ENCODE data around the gene TRIM41.

Gene TRIM41

DNA sequence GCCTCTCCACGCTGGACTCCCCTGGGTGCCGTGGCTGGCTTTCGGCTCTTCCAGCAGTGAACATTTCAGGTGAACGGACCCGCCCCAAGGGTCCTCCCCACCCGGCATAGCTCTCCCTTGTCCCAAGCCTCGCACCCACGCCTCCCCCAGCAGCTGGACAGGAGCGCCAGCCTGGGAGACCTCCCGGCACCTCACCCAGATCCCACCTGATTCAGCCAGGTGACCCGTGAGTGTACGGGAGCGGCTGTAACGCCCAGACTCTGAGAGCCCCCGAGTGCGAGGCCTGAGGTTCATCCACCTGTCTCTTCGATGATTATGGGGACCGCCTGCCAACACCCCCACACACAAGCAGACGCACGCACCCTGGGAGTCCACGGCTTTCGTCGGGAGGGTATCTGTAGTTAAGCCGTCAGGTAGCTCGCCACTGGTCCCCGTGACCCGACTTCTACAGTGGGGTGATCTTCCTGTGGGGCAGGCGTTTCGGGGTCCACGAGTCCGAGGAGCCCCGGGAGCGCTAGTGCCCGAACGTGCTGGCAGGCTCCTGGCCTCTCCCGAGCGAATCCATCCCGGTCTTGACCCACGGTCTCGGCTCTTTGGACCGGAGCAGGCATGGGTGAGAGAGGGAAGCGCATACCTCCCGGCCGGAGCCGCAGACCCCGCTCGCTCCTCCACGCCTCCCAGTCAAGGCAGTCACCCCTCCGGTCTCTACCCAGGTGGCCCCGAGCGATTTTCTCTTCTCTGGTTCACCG lies 32.9 kb upstream of the TRIM41 start:
- ChIA-PET POLR2A (interaction anchor here (0.9 to 6.8 kb wide), 7 partner anchors 16 to 71 kb away, joined by 4 to 86 read pairs (median 5); partner anchors contain the start of genes RACK1, TRIM41, TRIM52 and TRIM7), CTCF (interaction anchor here (0.6 to 4.1 kb wide), 7 partner anchors 14 to 61 kb away, joined by 3 to 27 read pairs (median 4); partner anchors contain the start of gene TRIM7)
- Histone ChIP-seq H3K36me3 (ENCODE audit: control insufficient read depth in 2 of 2, insufficient read depth in 1 of 2, low read length in 2 of 2) (no peaks in the 10 kb centered on the region), H3K4me3 (ENCODE audit: low read depth, low read length) (peak overlapping the region; percentile 53), H3K9me3 (ENCODE audit: control insufficient read depth, insufficient read depth, low read depth, low read length) (no peaks in the 10 kb centered on the region), H3K4me1 (ENCODE audit: control insufficient read depth, insufficient read depth, low read length) (no peaks in the 10 kb centered on the region), H3K27ac (ENCODE audit: extremely low read depth, low read depth, low read length) (no peak overlapping the region; the same call in 1 of the 2 replicates)
- peak; percentile 80 for TF ChIP-seq GLIS2 (tag by site-specific recombination; IDR thresholded peaks at IDR 0.05)
- peak; percentile 51 for TF ChIP-seq GLIS1 (tag by site-specific recombination; IDR thresholded peaks at IDR 0.05)
- TF ChIP-seq ZNF677 (tag by site-specific recombination; IDR thresholded peaks at IDR 0.05) = 0 out of 2 replicates have a peak, but pooled peaks have one; percentile 15
- TF ChIP-seq, protein P1, sequence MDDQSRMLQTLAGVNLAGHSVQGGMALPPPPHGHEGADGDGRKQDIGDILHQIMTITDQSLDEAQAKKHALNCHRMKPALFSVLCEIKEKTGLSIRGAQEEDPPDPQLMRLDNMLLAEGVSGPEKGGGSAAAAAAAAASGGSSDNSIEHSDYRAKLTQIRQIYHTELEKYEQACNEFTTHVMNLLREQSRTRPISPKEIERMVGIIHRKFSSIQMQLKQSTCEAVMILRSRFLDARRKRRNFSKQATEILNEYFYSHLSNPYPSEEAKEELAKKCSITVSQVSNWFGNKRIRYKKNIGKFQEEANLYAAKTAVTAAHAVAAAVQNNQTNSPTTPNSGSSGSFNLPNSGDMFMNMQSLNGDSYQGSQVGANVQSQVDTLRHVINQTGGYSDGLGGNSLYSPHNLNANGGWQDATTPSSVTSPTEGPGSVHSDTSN (CRISPR knock-in tag; IDR thresholded peaks at IDR 0.05) = peak; percentile 20; the same call in 1 of the 2 replicates
- TF ChIP-seq ZNF600 (tag by site-specific recombination; IDR thresholded peaks at IDR 0.05) = peak; percentile 72
- TF ChIP-seq, protein P2, sequence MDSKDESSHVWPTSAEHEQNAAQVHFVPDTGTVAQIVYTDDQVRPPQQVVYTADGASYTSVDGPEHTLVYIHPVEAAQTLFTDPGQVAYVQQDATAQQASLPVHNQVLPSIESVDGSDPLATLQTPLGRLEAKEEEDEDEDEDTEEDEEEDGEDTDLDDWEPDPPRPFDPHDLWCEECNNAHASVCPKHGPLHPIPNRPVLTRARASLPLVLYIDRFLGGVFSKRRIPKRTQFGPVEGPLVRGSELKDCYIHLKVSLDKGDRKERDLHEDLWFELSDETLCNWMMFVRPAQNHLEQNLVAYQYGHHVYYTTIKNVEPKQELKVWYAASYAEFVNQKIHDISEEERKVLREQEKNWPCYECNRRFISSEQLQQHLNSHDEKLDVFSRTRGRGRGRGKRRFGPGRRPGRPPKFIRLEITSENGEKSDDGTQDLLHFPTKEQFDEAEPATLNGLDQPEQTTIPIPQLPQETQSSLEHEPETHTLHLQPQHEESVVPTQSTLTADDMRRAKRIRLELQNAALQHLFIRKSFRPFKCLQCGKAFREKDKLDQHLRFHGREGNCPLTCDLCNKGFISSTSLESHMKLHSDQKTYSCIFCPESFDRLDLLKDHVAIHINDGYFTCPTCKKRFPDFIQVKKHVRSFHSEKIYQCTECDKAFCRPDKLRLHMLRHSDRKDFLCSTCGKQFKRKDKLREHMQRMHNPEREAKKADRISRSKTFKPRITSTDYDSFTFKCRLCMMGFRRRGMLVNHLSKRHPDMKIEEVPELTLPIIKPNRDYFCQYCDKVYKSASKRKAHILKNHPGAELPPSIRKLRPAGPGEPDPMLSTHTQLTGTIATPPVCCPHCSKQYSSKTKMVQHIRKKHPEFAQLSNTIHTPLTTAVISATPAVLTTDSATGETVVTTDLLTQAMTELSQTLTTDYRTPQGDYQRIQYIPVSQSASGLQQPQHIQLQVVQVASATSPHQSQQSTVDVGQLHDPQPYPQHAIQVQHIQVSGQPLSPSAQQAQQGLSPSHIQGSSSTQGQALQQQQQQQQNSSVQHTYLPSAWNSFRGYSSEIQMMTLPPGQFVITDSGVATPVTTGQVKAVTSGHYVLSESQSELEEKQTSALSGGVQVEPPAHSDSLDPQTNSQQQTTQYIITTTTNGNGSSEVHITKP (tag by site-specific recombination; IDR thresholded peaks at IDR 0.05) = 0 out of 2 replicates have a peak, but pooled peaks have one; percentile 9
- no peak for TF ChIP-seq KLF7 (tag by site-specific recombination; IDR thresholded peaks at IDR 0.05; ENCODE audit: borderline replicate concordance)
- peak; percentile 21; the same call in 1 of the 2 replicates for TF ChIP-seq ZBTB48 (tag by site-specific recombination; IDR thresholded peaks at IDR 0.05)
- peak; percentile 67 for TF ChIP-seq EGR2 (tag by site-specific recombination; IDR thresholded peaks at IDR 0.05; ENCODE audit: low read depth)
- peak; percentile 86 for TF ChIP-seq ZNF423 (tag by site-specific recombination; IDR thresholded peaks at IDR 0.05)
- 0 out of 2 replicates have a peak, but pooled peaks have one; percentile 16 for TF ChIP-seq ZEB2 (tag by site-specific recombination; IDR thresholded peaks at IDR 0.05)
- no peak for TF ChIP-seq MZF1 (tag by site-specific recombination; IDR thresholded peaks at IDR 0.05; ENCODE audit: borderline replicate concordance)
- 0 out of 2 replicates have a peak, but pooled peaks have one; percentile 9 for TF ChIP-seq ZSCAN30 (tag by site-specific recombination; IDR thresholded peaks at IDR 0.05)
- peak; percentile 30; the same call in 1 of the 2 replicates for TF ChIP-seq ZBTB20 (tag by site-specific recombination; IDR thresholded peaks at IDR 0.05)
- TF ChIP-seq, protein P3, sequence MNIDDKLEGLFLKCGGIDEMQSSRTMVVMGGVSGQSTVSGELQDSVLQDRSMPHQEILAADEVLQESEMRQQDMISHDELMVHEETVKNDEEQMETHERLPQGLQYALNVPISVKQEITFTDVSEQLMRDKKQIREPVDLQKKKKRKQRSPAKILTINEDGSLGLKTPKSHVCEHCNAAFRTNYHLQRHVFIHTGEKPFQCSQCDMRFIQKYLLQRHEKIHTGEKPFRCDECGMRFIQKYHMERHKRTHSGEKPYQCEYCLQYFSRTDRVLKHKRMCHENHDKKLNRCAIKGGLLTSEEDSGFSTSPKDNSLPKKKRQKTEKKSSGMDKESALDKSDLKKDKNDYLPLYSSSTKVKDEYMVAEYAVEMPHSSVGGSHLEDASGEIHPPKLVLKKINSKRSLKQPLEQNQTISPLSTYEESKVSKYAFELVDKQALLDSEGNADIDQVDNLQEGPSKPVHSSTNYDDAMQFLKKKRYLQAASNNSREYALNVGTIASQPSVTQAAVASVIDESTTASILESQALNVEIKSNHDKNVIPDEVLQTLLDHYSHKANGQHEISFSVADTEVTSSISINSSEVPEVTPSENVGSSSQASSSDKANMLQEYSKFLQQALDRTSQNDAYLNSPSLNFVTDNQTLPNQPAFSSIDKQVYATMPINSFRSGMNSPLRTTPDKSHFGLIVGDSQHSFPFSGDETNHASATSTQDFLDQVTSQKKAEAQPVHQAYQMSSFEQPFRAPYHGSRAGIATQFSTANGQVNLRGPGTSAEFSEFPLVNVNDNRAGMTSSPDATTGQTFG (tag by site-specific recombination; IDR thresholded peaks at IDR 0.05; ENCODE audit: borderline replicate concordance) = no peak
- no peak for TF ChIP-seq ZNF184 (tag by site-specific recombination; IDR thresholded peaks at IDR 0.05)
- TF ChIP-seq, protein P4, sequence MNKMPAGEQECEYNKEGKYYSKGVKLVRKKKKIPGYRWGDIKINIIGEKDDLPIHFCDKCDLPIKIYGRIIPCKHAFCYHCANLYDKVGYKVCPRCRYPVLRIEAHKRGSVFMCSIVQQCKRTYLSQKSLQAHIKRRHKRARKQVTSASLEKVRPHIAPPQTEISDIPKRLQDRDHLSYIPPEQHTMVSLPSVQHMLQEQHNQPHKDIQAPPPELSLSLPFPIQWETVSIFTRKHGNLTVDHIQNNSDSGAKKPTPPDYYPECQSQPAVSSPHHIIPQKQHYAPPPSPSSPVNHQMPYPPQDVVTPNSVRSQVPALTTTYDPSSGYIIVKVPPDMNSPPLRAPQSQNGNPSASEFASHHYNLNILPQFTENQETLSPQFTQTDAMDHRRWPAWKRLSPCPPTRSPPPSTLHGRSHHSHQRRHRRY (tag by site-specific recombination; IDR thresholded peaks at IDR 0.05) = no peak
- peak; percentile 90 for TF ChIP-seq ZNF341 (tag by site-specific recombination; IDR thresholded peaks at IDR 0.05; ENCODE audit: low read depth)
- TF ChIP-seq, protein P5, sequence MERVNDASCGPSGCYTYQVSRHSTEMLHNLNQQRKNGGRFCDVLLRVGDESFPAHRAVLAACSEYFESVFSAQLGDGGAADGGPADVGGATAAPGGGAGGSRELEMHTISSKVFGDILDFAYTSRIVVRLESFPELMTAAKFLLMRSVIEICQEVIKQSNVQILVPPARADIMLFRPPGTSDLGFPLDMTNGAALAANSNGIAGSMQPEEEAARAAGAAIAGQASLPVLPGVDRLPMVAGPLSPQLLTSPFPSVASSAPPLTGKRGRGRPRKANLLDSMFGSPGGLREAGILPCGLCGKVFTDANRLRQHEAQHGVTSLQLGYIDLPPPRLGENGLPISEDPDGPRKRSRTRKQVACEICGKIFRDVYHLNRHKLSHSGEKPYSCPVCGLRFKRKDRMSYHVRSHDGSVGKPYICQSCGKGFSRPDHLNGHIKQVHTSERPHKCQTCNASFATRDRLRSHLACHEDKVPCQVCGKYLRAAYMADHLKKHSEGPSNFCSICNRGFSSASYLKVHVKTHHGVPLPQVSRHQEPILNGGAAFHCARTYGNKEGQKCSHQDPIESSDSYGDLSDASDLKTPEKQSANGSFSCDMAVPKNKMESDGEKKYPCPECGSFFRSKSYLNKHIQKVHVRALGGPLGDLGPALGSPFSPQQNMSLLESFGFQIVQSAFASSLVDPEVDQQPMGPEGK (tag by site-specific recombination; IDR thresholded peaks at IDR 0.05) = peak; percentile 68; the same call in 1 of the 2 replicates
- peak; percentile 59 for TF ChIP-seq ZFHX2 (tag by site-specific recombination; conservative IDR thresholded peaks at IDR 0.05)
- 0 out of 2 replicates have a peak, but pooled peaks have one; percentile 42 for TF ChIP-seq ZNF777 (tag by site-specific recombination; IDR thresholded peaks at IDR 0.05; ENCODE audit: borderline replicate concordance)
- TF ChIP-seq ZNF335 (tag by site-specific recombination; conservative IDR thresholded peaks at IDR 0.05) = peak; percentile 68
